ENCODE results near the gene COQ2. TPM values are rescaled to one million over a fixed set of nuclear protein-coding genes. Genes with fewer than 3 reads are reported as not detected.

Gene COQ2, protein sequence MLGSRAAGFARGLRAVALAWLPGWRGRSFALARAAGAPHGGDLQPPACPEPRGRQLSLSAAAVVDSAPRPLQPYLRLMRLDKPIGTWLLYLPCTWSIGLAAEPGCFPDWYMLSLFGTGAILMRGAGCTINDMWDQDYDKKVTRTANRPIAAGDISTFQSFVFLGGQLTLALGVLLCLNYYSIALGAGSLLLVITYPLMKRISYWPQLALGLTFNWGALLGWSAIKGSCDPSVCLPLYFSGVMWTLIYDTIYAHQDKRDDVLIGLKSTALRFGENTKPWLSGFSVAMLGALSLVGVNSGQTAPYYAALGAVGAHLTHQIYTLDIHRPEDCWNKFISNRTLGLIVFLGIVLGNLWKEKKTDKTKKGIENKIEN
- total RNA-seq (10 to 100 TPM; 16.2 to 26.9 (median 24.1) TPM), polyA plus RNA-seq (1 to 10 TPM; 5.4 to 9.1 (median 8.2) TPM)
- long read RNA-seq, donor 1, transcript COQ2-206 (7 exons, 1,641 nt) = major isoform, 9 of 20 reads
- long read RNA-seq, donor 1, partial matches to known transcripts = 10 of 20 reads
- long read RNA-seq, donor 1, other reads (novel, unspliced or antisense) = 0 of 20 reads
- long read RNA-seq, donor 2, transcript COQ2-206 (7 exons, 1,641 nt) = major isoform, 11 of 11 reads
- long read RNA-seq, donor 2, partial matches to known transcripts = 0 of 11 reads
- long read RNA-seq, donor 2, other reads (novel, unspliced or antisense) = 0 of 11 reads

DNA sequence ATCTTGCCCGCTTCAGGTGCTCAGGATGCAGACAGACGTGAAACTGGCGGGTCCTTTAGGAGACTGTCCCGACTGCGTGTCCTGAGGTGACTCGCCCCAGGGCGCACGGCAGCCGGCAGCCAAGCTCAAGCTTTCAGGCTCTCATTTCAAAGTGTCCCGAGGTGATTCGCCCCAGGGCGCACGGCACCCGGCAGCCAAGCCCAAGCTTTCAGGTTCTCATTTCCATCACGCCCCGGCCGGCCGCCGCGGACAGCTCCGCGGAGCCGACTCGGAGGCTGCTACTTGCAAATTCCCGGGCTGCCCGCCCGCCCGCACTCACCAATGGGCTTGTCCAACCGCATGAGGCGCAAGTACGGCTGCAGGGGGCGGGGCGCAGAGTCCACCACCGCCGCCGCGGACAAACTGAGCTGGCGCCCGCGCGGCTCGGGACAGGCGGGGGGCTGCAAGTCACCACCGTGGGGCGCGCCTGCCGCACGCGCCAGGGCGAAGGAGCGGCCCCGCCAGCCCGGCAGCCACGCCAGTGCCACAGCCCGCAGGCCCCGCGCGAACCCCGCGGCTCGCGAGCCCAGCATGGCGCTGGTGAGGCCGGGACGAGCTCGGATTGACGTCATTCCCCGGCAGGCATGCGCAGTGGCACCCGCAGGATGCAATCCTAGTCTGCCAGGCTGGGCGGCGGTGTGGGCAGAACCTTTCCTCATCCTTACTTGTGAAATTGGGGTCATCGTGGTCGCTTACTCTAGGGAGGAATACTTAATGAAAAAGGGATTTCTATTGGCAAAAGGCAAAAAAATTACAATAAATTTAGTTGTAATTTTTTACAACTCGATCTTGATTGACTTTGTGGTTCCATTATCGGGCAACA lies at the start of gene COQ2:
Gene COQ2, minus strand, starts transcription at position 606 of the 862 bp plus-strand sequence. Its CDS starts 34 bp downstream, at position 572.
- Histone ChIP-seq H3K4me3 (peak within 1 kb of the TSS; percentile 59 to 89 (median 64)), H3K36me3 (no peaks in the 10 kb centered on the region), H3K27me3 (replicated peaks in 1 of 7) (no peaks in the 10 kb centered on the region), H3K9me3 (no peaks in the 10 kb centered on the region), H3K4me1 (peaks cover 4 to 53% (median 41%) of the 10 kb centered on the region in 6 donors), H3K27ac (peak within 1 kb of the TSS; percentile 84 to 100 (median 98))
- 0 to 1% (median 0%) methylated on average over 40 to 76 of the region's 76 CpGs for WGBS, 5 donors
- TF ChIP-seq POLR2A (IDR thresholded peaks at IDR 0.05) (peak in 2 of 3 donors; percentile 4 to 88), POLR2AphosphoS5 (IDR thresholded peaks at IDR 0.05) (peak; percentile 96 to 97 (median 97)), CTCF (IDR thresholded peaks at IDR 0.05 in 8 of 11, conservative IDR thresholded peaks at IDR 0.05 in 3 of 11) (peak in 8 of 11 experiments; percentile 20 to 69 (median 48))
- DNase-seq = peak; percentile 99
- intact Hi-C loops (cut with DNase I; ENCODE audit: low total_unique reads) = no loop called here

DNA sequence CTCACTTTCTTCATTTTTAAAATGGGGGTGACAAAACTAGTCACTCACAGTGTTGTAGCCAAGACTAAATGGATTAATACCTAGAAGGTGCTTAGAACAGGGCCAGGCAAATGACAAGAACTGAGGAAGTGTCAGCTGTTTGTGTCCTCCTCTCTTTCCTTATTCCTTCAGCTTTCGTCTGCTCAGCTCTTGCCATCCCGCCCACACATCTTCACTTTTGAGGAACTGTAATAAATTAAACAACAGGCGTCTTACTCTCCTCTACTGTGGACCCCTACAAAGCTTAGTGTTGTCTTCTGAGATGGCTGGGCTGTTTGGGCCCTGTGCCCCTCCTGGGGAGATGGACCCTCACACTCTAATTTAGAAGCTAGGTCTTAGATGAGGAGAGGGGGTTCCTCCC lies 47.4 kb upstream of the COQ2 start:
- Histone ChIP-seq H3K4me1 (peaks cover 0 to 61% (median 23%) of the 10 kb centered on the region in 6 donors), H3K9me3 (no peaks in the 10 kb centered on the region), H3K27me3 (replicated peaks in 1 of 7) (peaks cover 0 to 16% (median 0%) of the 10 kb centered on the region in 7 donors), H3K27ac (no peak overlapping the region), H3K4me3 (no peak overlapping the region), H3K36me3 (no peaks in the 10 kb centered on the region)
- TF ChIP-seq POLR2A (IDR thresholded peaks at IDR 0.05) (no peak), CTCF (IDR thresholded peaks at IDR 0.05 in 8 of 11, conservative IDR thresholded peaks at IDR 0.05 in 3 of 11) (no peak), POLR2AphosphoS5 (IDR thresholded peaks at IDR 0.05) (no peak)
- DNase-seq = no peak
- intact Hi-C loops (cut with DNase I; ENCODE audit: low total_unique reads) = no loop called here
- 38 to 57% (median 52%) methylated on average over 3 of the region's 3 CpGs for WGBS, 5 donors

- H3K36me3 ChIP-seq = no peaks in the 10 kb centered on the region
- no peak overlapping the region for H3K4me3 ChIP-seq
- peaks cover 0 to 6% (median 0%) of the 10 kb centered on the region in 7 donors for H3K27me3 ChIP-seq (replicated peaks in 1 of 7)
- WGBS, 5 donors = 45 to 84% (median 65%) methylated on average over 5 of the region's 5 CpGs
- H3K4me1 ChIP-seq = peaks cover 0 to 50% (median 11%) of the 10 kb centered on the region in 6 donors
- intact Hi-C loops (cut with DNase I; ENCODE audit: low total_unique reads) = no loop called here
- TF ChIP-seq CTCF (IDR thresholded peaks at IDR 0.05 in 8 of 11, conservative IDR thresholded peaks at IDR 0.05 in 3 of 11) (no peak), POLR2AphosphoS5 (IDR thresholded peaks at IDR 0.05) (no peak), POLR2A (IDR thresholded peaks at IDR 0.05) (no peak)
- H3K9me3 ChIP-seq = no peaks in the 10 kb centered on the region
- DNase-seq = no peak
- H3K27ac ChIP-seq = no peak overlapping the region
Measured at GRCh38 chr4:83329521-83330110, 45.0 kb upstream of the COQ2 start.
